B cell (primary cell): ENCODE data around the gene ZBTB5. TPM values are rescaled to one million over a fixed set of nuclear protein-coding genes. Genes with fewer than 3 reads are reported as not detected.
"Not testable (repeated sequence)": the region's sequence is repeated elsewhere in the genome, so short reads cannot be mapped to it uniquely, and the experiment has no call there.

Experiments used
- ATAC-seq: fragments of 200-7000 bp; cut with Tn5 transposase; one replicate; pipeline ENCODE4 v1.10.0; 2021; ENCODE audit warnings: low read depth, mild to moderate bottlenecking, moderate number of reproducible peaks, moderate library complexity
- CTCF ChIA-PET: fragments of 350-600 bp; sonication (Branson Sonifier 250); formaldehyde crosslinking; loops from one replicate; lab custom pipeline; 2021; ENCODE audit warnings: antibody characterized with exemption, inconsistent platforms; lab: Charles Lee
- POLR2A ChIA-PET: fragments of 350-600 bp; sonication (Branson Sonifier 250); formaldehyde crosslinking; loops from one replicate; lab custom pipeline; 2021; ENCODE audit warnings: antibody characterized with exemption; lab: Charles Lee
- DNase-seq: peaks from one replicate; pipeline ENCODE4 v3.0.0; 2013
- H2AFZ ChIP-seq: 2 replicates; pipeline ENCODE4 v1.6.1; 2012; ENCODE audit warnings: mild to moderate bottlenecking, low read depth, low read length; ENCODE audit not compliant: insufficient read depth, poor library complexity, severe bottlenecking
- H3K27ac ChIP-seq, 2 donors: 1 replicate in 1 of 2; 2 replicates in 1 of 2; pipeline ENCODE4 v1.5.1; 2012 to 2013; ENCODE audit warnings: low read length in 2 of 2, mild to moderate bottlenecking in 2 of 2, moderate library complexity in 1 of 2
- H3K27me3 ChIP-seq, 4 experiments: fragments of 200-600 bp in 1 of 4; sonication (generic) in 1 of 4; replicated peaks in 1 of 4; 1 replicate in 2 of 4; 2 replicates in 2 of 4; pipeline versions ENCODE4 v1.6.1 to v1.7.0; 2013 to 2016; ENCODE audit warnings: low read length in 3 of 4, mild to moderate bottlenecking in 2 of 4, mixed read lengths in 1 of 4, moderate library complexity in 1 of 4; ENCODE audit not compliant: insufficient read depth in 4 of 4, control insufficient read depth in 3 of 4; ENCODE audit errors: control extremely low read depth in 1 of 4
- H3K36me3 ChIP-seq, 2 experiments: replicated peaks in 1 of 2; 1 replicate in 1 of 2; 2 replicates in 1 of 2; pipeline versions ENCODE4 v1.6.1 to v1.7.1; 2013; ENCODE audit warnings: low read length in 1 of 2; ENCODE audit not compliant: insufficient read depth in 2 of 2, control insufficient read depth in 1 of 2; ENCODE audit errors: control extremely low read depth in 1 of 2, extremely low read depth in 1 of 2
- H3K4me1 ChIP-seq, 2 donors: fragments of 200-600 bp in 1 of 2; sonication (generic) in 1 of 2; 1 replicate in 1 of 2; 2 replicates in 1 of 2; pipeline versions ENCODE4 v1.5.1 to v1.6.1; 2013 to 2017; ENCODE audit warnings: low read length in 2 of 2; ENCODE audit not compliant: control insufficient read depth in 2 of 2, insufficient read depth in 2 of 2
- H3K4me2 ChIP-seq: replicated peaks from 2 replicates; pipeline ENCODE3; 2012; ENCODE audit warnings: mild to moderate bottlenecking, low read depth, low read length; ENCODE audit not compliant: poor library complexity, severe bottlenecking
- H3K4me3 ChIP-seq, 5 experiments: fragments of 200-600 bp in 1 of 5; sonication (generic) in 1 of 5; 1 replicate in 3 of 5; 2 replicates in 2 of 5; pipeline versions ENCODE4 v1.5.1 to v1.7.0; 2011 to 2016; ENCODE audit warnings: low read length in 4 of 5, mild to moderate bottlenecking in 4 of 5, low read depth in 2 of 5, control low read depth in 1 of 5, moderate library complexity in 1 of 5; ENCODE audit not compliant: insufficient read depth in 1 of 5; ENCODE audit errors: control extremely low read depth in 1 of 5, extremely low read depth in 1 of 5
- H3K79me2 ChIP-seq: fragments of 200-600 bp; sonication (generic); one replicate; pipeline ENCODE4 v1.6.0; 2016; ENCODE audit warnings: low read length; ENCODE audit not compliant: control insufficient read depth, insufficient read depth
- H3K9ac ChIP-seq: fragments of 200-600 bp; sonication (generic); 2 replicates; pipeline ENCODE4 v1.6.1; 2017; ENCODE audit warnings: mild to moderate bottlenecking, low read length, moderate library complexity
- H3K9me3 ChIP-seq, 3 donors: one replicate each; pipeline versions ENCODE4 v1.6.1 to v1.7.1; 2013; ENCODE audit warnings: low read length in 2 of 3; ENCODE audit not compliant: control insufficient read depth in 2 of 3, insufficient read depth in 1 of 3; ENCODE audit errors: control extremely low read depth in 1 of 3
- H4K20me1 ChIP-seq: 2 replicates; pipeline ENCODE4 v1.6.0; 2012; ENCODE audit warnings: mild to moderate bottlenecking, low read length; ENCODE audit not compliant: insufficient read depth, control insufficient read depth, poor library complexity, severe bottlenecking
- H3K27ac Mint-ChIP-seq: one replicate; pipeline ENCODE4 v1.8.0; 2021; ENCODE audit warnings: mixed read lengths
- H3K27me3 Mint-ChIP-seq: one replicate; pipeline ENCODE4 v1.8.0; 2021; ENCODE audit warnings: mixed read lengths
- H3K4me1 Mint-ChIP-seq: one replicate; pipeline ENCODE4 v1.8.0; 2021; ENCODE audit warnings: mixed read lengths
- H3K4me3 Mint-ChIP-seq: one replicate; pipeline ENCODE4 v1.8.0; 2021; ENCODE audit warnings: mixed read lengths
- H3K9me3 Mint-ChIP-seq: one replicate; pipeline ENCODE4 v1.8.0; 2022; ENCODE audit warnings: mixed read lengths; ENCODE audit not compliant: insufficient read depth
- CTCF ChIP-seq: fragments of 200-600 bp; IDR thresholded peaks from one replicate; pipeline ENCODE4 v1.8.0; 2022; ENCODE audit warnings: antibody characterized with exemption, mild to moderate bottlenecking
- EZH2 ChIP-seq: IDR thresholded peaks from 2 replicates; pipeline ENCODE4 v1.6.1; 2012; ENCODE audit warnings: borderline replicate concordance, low read depth, mild to moderate bottlenecking, moderate library complexity, low read length; ENCODE audit not compliant: insufficient read depth, poor library complexity, severe bottlenecking
- WGBS: methylation state at CpG from one replicate; pipeline ENCODE4 v1.1.5; 2013; ENCODE audit warnings: missing lambda C conversion rate; ENCODE audit not compliant: insufficient coverage; 5-methylcytosine and 5-hydroxymethylcytosine counted together
- intact Hi-C: fragments of 100-400 bp; cut with micrococcal nuclease; formaldehyde crosslinking; loops from one replicate; pipeline ENCODE4 v1.10.0; 2022
- polyA plus RNA-seq: library from polyadenylated mRNA; depleted of rRNA; stranded (reverse); fragments of >200 nt; gene quantifications from 2 replicates; pipeline ENCODE4 v1.2.3, GENCODE V29; 2012
- total RNA-seq, 2 donors: library from RNA; stranded (reverse); fragments of 120-200 nt in 1 of 2; gene quantifications; 1 replicate in 1 of 2; 2 replicates in 1 of 2; pipeline versions ENCODE4 v1.2.3 to v1.2.4, GENCODE V29; 2013 to 2022

ZBTB5 gene
- total and polyA plus RNA-seq, 2 donors (not counting 1 experiment from before 2014, with no cell fraction given) = 12.8 to 27.6 TPM

GRCh38 chr9:37426846-37427245 is 38.4 kb downstream of the ZBTB5 start:
- 89% methylated on average over 6 of the region's 6 CpGs for WGBS
- peaks cover 20 to 38% of the 10 kb centered on the region in 2 donors for H3K4me1 ChIP-seq
- H3K9ac ChIP-seq = no peak overlapping the region
- H3K9me3 Mint-ChIP-seq = no peaks in the 10 kb centered on the region
- ATAC-seq (no peak), DNase-seq (no peak)
- H4K20me1 ChIP-seq = peaks cover 12% of the 10 kb centered on the region
- peaks cover 0 to 50% of the 10 kb centered on the region in 2 experiments for H3K36me3 ChIP-seq
- POLR2A ChIA-PET = no interaction called here
- peaks cover 40% of the 10 kb centered on the region for H3K79me2 ChIP-seq
- H3K27ac ChIP-seq = no peak overlapping the region
- no peak overlapping the region for H2AFZ ChIP-seq
- H3K9me3 ChIP-seq = no peaks in the 10 kb centered on the region
- H3K4me2 ChIP-seq = no peak overlapping the region
- intact Hi-C loops = no loop called here
- H3K4me3 ChIP-seq = no peak overlapping the region
- H3K27ac Mint-ChIP-seq = no peak overlapping the region
- no peak overlapping the region for H3K4me3 Mint-ChIP-seq
- no peaks in the 10 kb centered on the region for H3K27me3 ChIP-seq
- peaks cover 32% of the 10 kb centered on the region for H3K4me1 Mint-ChIP-seq
- TF ChIP-seq EZH2 (no peak), CTCF (no peak)
- CTCF ChIA-PET = no interaction called here
- H3K27me3 Mint-ChIP-seq = no peaks in the 10 kb centered on the region

- Histone ChIP-seq H3K36me3 (peaks cover 0 to 49% of the 10 kb centered on the region in 2 experiments), H3K4me1 (peaks cover 19 to 37% of the 10 kb centered on the region in 2 donors), H4K20me1 (peaks cover 12% of the 10 kb centered on the region), H3K79me2 (peaks cover 42% of the 10 kb centered on the region)
- H3K4me3 Mint-ChIP-seq, intact Hi-C loops, POLR2A ChIA-PET, H3K27me3 ChIP-seq, H3K4me3 ChIP-seq, H3K9me3 Mint-ChIP-seq, H3K9ac ChIP-seq, DNase-seq, H3K9me3 ChIP-seq, H3K27me3 Mint-ChIP-seq, ATAC-seq, H2AFZ ChIP-seq, H3K27ac ChIP-seq, H3K27ac Mint-ChIP-seq, H3K4me2 ChIP-seq, CTCF ChIA-PET: not testable (repeated sequence)
- WGBS = 91% methylated on average over 15 of the region's 15 CpGs
- peaks cover 29% of the 10 kb centered on the region for H3K4me1 Mint-ChIP-seq
Observed at GRCh38 chr9:37426431-37426830, 38.8 kb downstream of the ZBTB5 start.
